Kidney (tissue), 14 donors: ENCODE measurements around the gene EFNB1. TPM values are rescaled to one million over a fixed set of nuclear protein-coding genes. Genes with fewer than 3 reads are reported as not detected.

ENCODE experiments used
- DNase-seq, 5 donors: peaks; one replicate each; pipeline ENCODE4 v3.0.0-alpha.2; 2013 to 2020
- FAIRE-seq: peaks from 2 replicates; lab custom pipeline; 2012; peaks lifted over from hg19 to GRCh38; lab: Jason Lieb, UNC
- H3K27ac ChIP-seq, 2 donors: one replicate each; pipeline ENCODE4 v1.7.0; 2013; ENCODE audit warnings: low read depth in 2 of 2, low read length in 2 of 2, inconsistent platforms in 1 of 2
- H3K27me3 ChIP-seq: one replicate; pipeline ENCODE4 v1.7.1; 2013; ENCODE audit warnings: low read length, inconsistent platforms; ENCODE audit not compliant: control insufficient read depth, insufficient read depth
- H3K36me3 ChIP-seq, 3 donors: one replicate each; pipeline versions ENCODE4 v1.7.0 to v1.7.1; 2013; ENCODE audit warnings: low read length in 3 of 3, control low read depth in 1 of 3, inconsistent platforms in 1 of 3; ENCODE audit not compliant: insufficient read depth in 3 of 3, control insufficient read depth in 2 of 3
- H3K4me1 ChIP-seq, 3 donors: one replicate each; pipeline versions ENCODE4 v1.7.0 to v1.7.1; 2013; ENCODE audit warnings: low read length in 3 of 3, inconsistent platforms in 1 of 3, low read depth in 1 of 3; ENCODE audit not compliant: control insufficient read depth in 2 of 3, insufficient read depth in 2 of 3
- H3K4me3 ChIP-seq, 3 donors: one replicate each; pipeline versions ENCODE4 v1.7.0 to v1.8.1; 2013; ENCODE audit warnings: low read length in 3 of 3, control low read depth in 1 of 3, inconsistent platforms in 1 of 3
- H3K9ac ChIP-seq, 3 donors: one replicate each; pipeline versions ENCODE4 v1.7.0 to v1.7.1; 2013; ENCODE audit warnings: low read length in 3 of 3, control low read depth in 1 of 3, inconsistent platforms in 1 of 3
- H3K9me3 ChIP-seq, 3 donors: one replicate each; pipeline versions ENCODE4 v1.7.0 to v1.7.1; 2013; ENCODE audit warnings: low read length in 3 of 3, control low read depth in 1 of 3, inconsistent platforms in 1 of 3; ENCODE audit not compliant: control insufficient read depth in 2 of 3, insufficient read depth in 1 of 3
- intact Hi-C: fragments of 100-400 bp; cut with DNase I; formaldehyde crosslinking; loops from one replicate; pipeline ENCODE4 v1.11.1; 2022
- polyA plus RNA-seq: library from polyadenylated mRNA; stranded (reverse); fragments of 350-450 nt; fragmentation: Illumina TruSeq; extraction: RNeasy Lipid Tissue Mini Kit (QIAGEN cat#74804); gene quantifications from one replicate; pipeline ENCODE4 v1.2.3, GENCODE V29; 2014; ENCODE audit warnings: low read depth, low replicate concordance; ENCODE audit not compliant: insufficient read depth
- total RNA-seq: library from RNA; stranded (reverse); fragmentation: NEBNext Ultra II Directional; extraction: Animal tissue kit (Norgen Biotek cat#: 25700); gene quantifications from one replicate; pipeline ENCODE4 v1.2.1, GENCODE V29; 2021
- TF ChIP-seq, protein P1 (sequence below): IDR thresholded peaks from 3 replicates; pipeline ENCODE4 v1.5.1; 2012; ENCODE audit warnings: mild to moderate bottlenecking, moderate library complexity, borderline replicate concordance; ENCODE audit not compliant: insufficient read depth; ENCODE audit errors: extremely low read depth
- donor health status: control.
- donor health status: control.
- donor health status: control.
- donor health status: control.
- donor health status: control.
- donor health status: DM: yes; HTN: yes; CAD: no.
- donor health status: Normal renal cell carcinoma (clear cell type).

The EFNB1 gene
- total and polyA plus RNA-seq, 2 donors from 2014 or later: 50.6 to 53.0 TPM

DNA sequence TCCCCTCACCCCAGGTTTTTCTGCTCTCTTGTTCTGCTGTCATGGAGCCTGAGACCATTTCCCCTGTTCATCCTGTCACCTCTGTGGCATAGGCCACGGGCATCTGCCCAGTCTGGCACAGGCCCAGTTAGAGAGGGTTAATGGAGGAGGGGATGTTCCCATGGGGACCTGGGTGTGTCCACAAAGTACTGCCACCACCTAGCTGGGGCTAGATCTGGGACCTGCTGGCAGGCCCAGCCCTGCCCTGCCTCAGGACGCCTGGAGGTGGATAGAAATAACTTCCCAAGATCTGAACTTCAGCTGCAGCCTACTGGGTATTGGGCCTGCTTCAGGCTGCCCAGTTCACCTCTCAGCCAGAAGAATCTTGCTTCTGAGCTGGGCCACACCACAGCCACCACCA lies 13.5 kb downstream of the EFNB1 start:
- peak overlapping the region; percentile 3 to 57 for H3K27ac ChIP-seq
- TF ChIP-seq, protein P1, sequence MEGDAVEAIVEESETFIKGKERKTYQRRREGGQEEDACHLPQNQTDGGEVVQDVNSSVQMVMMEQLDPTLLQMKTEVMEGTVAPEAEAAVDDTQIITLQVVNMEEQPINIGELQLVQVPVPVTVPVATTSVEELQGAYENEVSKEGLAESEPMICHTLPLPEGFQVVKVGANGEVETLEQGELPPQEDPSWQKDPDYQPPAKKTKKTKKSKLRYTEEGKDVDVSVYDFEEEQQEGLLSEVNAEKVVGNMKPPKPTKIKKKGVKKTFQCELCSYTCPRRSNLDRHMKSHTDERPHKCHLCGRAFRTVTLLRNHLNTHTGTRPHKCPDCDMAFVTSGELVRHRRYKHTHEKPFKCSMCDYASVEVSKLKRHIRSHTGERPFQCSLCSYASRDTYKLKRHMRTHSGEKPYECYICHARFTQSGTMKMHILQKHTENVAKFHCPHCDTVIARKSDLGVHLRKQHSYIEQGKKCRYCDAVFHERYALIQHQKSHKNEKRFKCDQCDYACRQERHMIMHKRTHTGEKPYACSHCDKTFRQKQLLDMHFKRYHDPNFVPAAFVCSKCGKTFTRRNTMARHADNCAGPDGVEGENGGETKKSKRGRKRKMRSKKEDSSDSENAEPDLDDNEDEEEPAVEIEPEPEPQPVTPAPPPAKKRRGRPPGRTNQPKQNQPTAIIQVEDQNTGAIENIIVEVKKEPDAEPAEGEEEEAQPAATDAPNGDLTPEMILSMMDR: no peak
- no peak overlapping the region for H3K9ac ChIP-seq
- no peak overlapping the region for H3K4me3 ChIP-seq
- DNase-seq (no peak), FAIRE-seq (no peak)
- H3K9me3 ChIP-seq: no peaks in the 10 kb centered on the region
- intact Hi-C loops: no loop called here
- peaks cover 0 to 31% (median 19%) of the 10 kb centered on the region in 3 donors for H3K4me1 ChIP-seq
- H3K27me3 ChIP-seq: no peaks in the 10 kb centered on the region
- peaks cover 2 to 11% (median 6%) of the 10 kb centered on the region in 3 donors for H3K36me3 ChIP-seq

DNA sequence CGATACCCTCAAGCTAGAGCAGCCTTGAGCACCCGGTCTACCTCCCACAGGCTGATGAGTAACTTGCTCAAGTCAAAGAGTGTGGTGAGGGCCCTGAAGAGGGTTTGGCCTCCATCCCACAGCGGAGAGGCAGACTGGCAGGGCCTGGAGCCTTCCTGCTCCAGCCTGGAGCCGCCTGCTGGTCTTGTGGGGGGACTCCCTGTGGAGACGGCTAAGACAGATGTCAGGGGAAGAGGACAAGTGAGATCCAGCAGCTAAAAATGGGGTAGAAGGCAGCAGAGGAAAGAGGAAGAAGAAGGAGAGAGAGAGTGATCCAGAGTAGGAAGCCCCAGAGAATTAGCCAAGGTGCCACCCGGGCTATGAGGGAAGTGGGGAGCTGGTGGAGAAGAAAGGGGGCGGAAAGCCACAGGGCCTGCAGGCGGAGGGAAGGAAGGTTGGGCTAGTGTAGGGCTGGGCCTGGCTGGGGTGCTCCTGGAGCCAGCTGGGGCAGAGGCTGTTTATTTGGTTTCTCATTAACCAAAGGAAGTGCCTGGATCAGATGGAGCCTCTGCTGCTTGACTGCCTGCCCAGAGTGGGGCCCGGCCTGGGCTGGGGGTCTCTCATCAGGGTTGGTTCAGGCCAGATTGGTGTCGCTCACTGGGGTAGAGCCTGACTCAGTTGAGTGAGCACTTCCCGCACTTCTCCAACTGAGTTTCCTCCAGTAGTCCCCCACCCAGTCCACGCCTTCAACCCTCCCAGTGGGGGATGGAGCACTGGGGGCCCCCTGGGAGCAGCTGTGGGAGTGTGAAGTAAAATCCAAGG lies 14.2 kb downstream of the EFNB1 start:
- Histone ChIP-seq H3K9ac (no peak overlapping the region), H3K4me3 (no peak overlapping the region), H3K4me1 (peaks cover 0 to 31% (median 19%) of the 10 kb centered on the region in 3 donors), H3K27ac (peak overlapping the region; percentile 3 to 57), H3K9me3 (no peaks in the 10 kb centered on the region), H3K36me3 (peaks cover 2 to 11% (median 6%) of the 10 kb centered on the region in 3 donors), H3K27me3 (no peaks in the 10 kb centered on the region)
- DNase-seq (peak in 4 of 5 donors; percentile 49 to 77 (median 64)), FAIRE-seq (no peak)
- intact Hi-C loops: no loop called here
- TF ChIP-seq, protein P1: no peak

DNA sequence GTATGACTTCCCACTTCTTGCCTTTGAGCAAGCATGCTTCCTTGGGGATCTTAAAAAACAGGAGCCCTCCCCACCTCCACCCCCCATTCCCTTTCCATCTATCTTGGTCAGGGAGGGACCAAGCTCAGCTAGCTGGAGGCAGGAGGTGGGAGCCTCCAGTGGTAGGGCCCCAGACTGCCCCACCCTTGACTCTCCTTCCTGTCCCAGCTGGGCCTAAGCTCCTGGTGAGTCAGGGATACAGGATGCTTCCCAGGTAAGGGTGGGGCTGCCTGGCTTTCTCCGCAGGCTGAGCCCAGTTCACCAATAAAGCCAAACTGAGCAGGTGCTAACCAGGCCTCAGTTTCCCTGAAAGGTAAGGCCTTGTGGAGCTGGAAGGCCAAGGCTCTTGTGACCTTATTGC lies 15.2 kb downstream of the EFNB1 start:
- H3K4me3 ChIP-seq: no peak overlapping the region
- intact Hi-C loops: no loop called here
- no peak overlapping the region for H3K9ac ChIP-seq
- H3K9me3 ChIP-seq: no peaks in the 10 kb centered on the region
- peaks cover 0 to 28% (median 19%) of the 10 kb centered on the region in 3 donors for H3K4me1 ChIP-seq
- no peak overlapping the region for H3K27ac ChIP-seq
- H3K27me3 ChIP-seq: no peaks in the 10 kb centered on the region
- peaks cover 0 to 10% (median 2%) of the 10 kb centered on the region in 3 donors for H3K36me3 ChIP-seq
- DNase-seq: no peak
- no peak for FAIRE-seq
- TF ChIP-seq, protein P1: no peak
